Activated naive CD8-positive, alpha-beta T cell treated with anti-CD3 and anti-CD28 coated beads, Interleukin-2, amount 10 ng/mL, durations not matched to agents 7 days and 5 days (primary cell): ENCODE data around the gene COL23A1. TPM values are rescaled to one million over a fixed set of nuclear protein-coding genes. Genes with fewer than 3 reads are reported as not detected.

Experiments
- ATAC-seq: fragments of 150-1000 bp; cut with Tn5 transposase; one replicate; pipeline ENCODE4 v1.10.0; 2021; ENCODE audit warnings: low read depth, moderate library complexity
- POLR2A ChIA-PET: fragments of 350-600 bp; sonication (Branson Sonifier 250); formaldehyde crosslinking; loops from one replicate; lab custom pipeline; 2021; ENCODE audit warnings: antibody characterized with exemption; lab: Charles Lee
- DNase-seq: peaks from one replicate; pipeline ENCODE4 v3.0.0; 2021
- H3K27ac Mint-ChIP-seq: one replicate; pipeline ENCODE4 v1.8.0; 2022; ENCODE audit warnings: mild to moderate bottlenecking, mixed read lengths
- H3K27me3 Mint-ChIP-seq: one replicate; pipeline ENCODE4 v1.8.0; 2022; ENCODE audit warnings: mild to moderate bottlenecking, moderate library complexity, mixed read lengths
- H3K36me3 Mint-ChIP-seq: one replicate; pipeline ENCODE4 v1.8.0; 2021; ENCODE audit warnings: mild to moderate bottlenecking, mixed read lengths
- H3K4me1 Mint-ChIP-seq: one replicate; pipeline ENCODE4 v1.8.0; 2021; ENCODE audit warnings: mixed read lengths
- H3K4me3 Mint-ChIP-seq: one replicate; pipeline ENCODE4 v1.8.0; 2022; ENCODE audit warnings: mild to moderate bottlenecking, moderate library complexity, mixed read lengths
- H3K9me3 Mint-ChIP-seq: one replicate; pipeline ENCODE4 v1.8.0; 2021; ENCODE audit warnings: mixed read lengths
- total RNA-seq, 2 experiments: library from RNA; stranded (reverse); gene quantifications; one replicate each; pipeline ENCODE4 v1.2.3, GENCODE V29; 2021

Gene COL23A1
- total RNA-seq, 2 experiments from 2014 or later, result 0.60 to 0.83 TPM

GRCh38 chr5:178529080-178529479 is 61.1 kb downstream of the COL23A1 start:
- no peaks in the 10 kb centered on the region for H3K4me1 Mint-ChIP-seq
- no peaks in the 10 kb centered on the region for H3K36me3 Mint-ChIP-seq
- no peak overlapping the region for H3K4me3 Mint-ChIP-seq
- DNase-seq (no peak), ATAC-seq (no peak)
- no peaks in the 10 kb centered on the region for H3K27me3 Mint-ChIP-seq
- H3K27ac Mint-ChIP-seq, result no peak overlapping the region
- H3K9me3 Mint-ChIP-seq, result no peaks in the 10 kb centered on the region
- POLR2A ChIA-PET, result no interaction called here

- H3K36me3 Mint-ChIP-seq, result no peaks in the 10 kb centered on the region
- no peak for ATAC-seq
- no peak overlapping the region for H3K27ac Mint-ChIP-seq
- POLR2A ChIA-PET, result no interaction called here
- H3K27me3 Mint-ChIP-seq, result no peaks in the 10 kb centered on the region
- no peaks in the 10 kb centered on the region for H3K4me1 Mint-ChIP-seq
- no peaks in the 10 kb centered on the region for H3K9me3 Mint-ChIP-seq
- no peak overlapping the region for H3K4me3 Mint-ChIP-seq
- DNase-seq, result no peak
Observed at GRCh38 chr5:178527458-178528307, 62.5 kb downstream of the COL23A1 start.

GRCh38 chr5:178526773-178527457 is 63.3 kb downstream of the COL23A1 start:
- Mint-ChIP-seq H3K4me3 (no peak overlapping the region), H3K36me3 (no peaks in the 10 kb centered on the region), H3K9me3 (no peaks in the 10 kb centered on the region), H3K27me3 (no peaks in the 10 kb centered on the region), H3K4me1 (no peaks in the 10 kb centered on the region), H3K27ac (no peak overlapping the region)
- POLR2A ChIA-PET, result no interaction called here
- ATAC-seq, result no peak
- no peak for DNase-seq

- no peak overlapping the region for H3K4me3 Mint-ChIP-seq
- H3K27ac Mint-ChIP-seq, result no peak overlapping the region
- H3K9me3 Mint-ChIP-seq, result no peaks in the 10 kb centered on the region
- ATAC-seq, result no peak
- H3K36me3 Mint-ChIP-seq, result no peaks in the 10 kb centered on the region
- DNase-seq, result no peak
- POLR2A ChIA-PET, result no interaction called here
- no peaks in the 10 kb centered on the region for H3K27me3 Mint-ChIP-seq
- H3K4me1 Mint-ChIP-seq, result no peaks in the 10 kb centered on the region
Observed at GRCh38 chr5:178525906-178526732, 64.1 kb downstream of the COL23A1 start.

GRCh38 chr5:178524093-178524882 is 65.9 kb downstream of the COL23A1 start:
- no peaks in the 10 kb centered on the region for H3K27me3 Mint-ChIP-seq

GRCh38 chr5:178522361-178522760 is 67.8 kb downstream of the COL23A1 start:
- POLR2A ChIA-PET, result no interaction called here
- ATAC-seq, result no peak
- no peak for DNase-seq
- no peak overlapping the region for H3K27ac Mint-ChIP-seq
- H3K9me3 Mint-ChIP-seq, result peaks cover 4% of the 10 kb centered on the region
- no peaks in the 10 kb centered on the region for H3K36me3 Mint-ChIP-seq
- no peak overlapping the region for H3K4me3 Mint-ChIP-seq
- no peaks in the 10 kb centered on the region for H3K27me3 Mint-ChIP-seq
- no peaks in the 10 kb centered on the region for H3K4me1 Mint-ChIP-seq

More at GRCh38 chr5:178524093-178524882, 65.9 kb downstream of the COL23A1 start:
- ATAC-seq (no peak), DNase-seq (no peak)
- H3K4me1 Mint-ChIP-seq, result no peaks in the 10 kb centered on the region
- POLR2A ChIA-PET, result no interaction called here
- no peak overlapping the region for H3K4me3 Mint-ChIP-seq
- peaks cover 4% of the 10 kb centered on the region for H3K9me3 Mint-ChIP-seq
- no peaks in the 10 kb centered on the region for H3K36me3 Mint-ChIP-seq
- H3K27ac Mint-ChIP-seq, result no peak overlapping the region

- H3K27me3 Mint-ChIP-seq, result peaks cover 2% of the 10 kb centered on the region
- H3K36me3 Mint-ChIP-seq, result no peaks in the 10 kb centered on the region
- H3K4me1 Mint-ChIP-seq, result peaks cover 2% of the 10 kb centered on the region
- H3K4me3 Mint-ChIP-seq, result no peak overlapping the region
- H3K9me3 Mint-ChIP-seq, result peaks cover 4% of the 10 kb centered on the region
- H3K27ac Mint-ChIP-seq, result no peak overlapping the region
- no peak for DNase-seq
- ATAC-seq, result no peak
- POLR2A ChIA-PET, result no interaction called here
Observed at GRCh38 chr5:178520851-178521250, 69.3 kb downstream of the COL23A1 start.

GRCh38 chr5:178519804-178520203 is 70.4 kb downstream of the COL23A1 start:
- ATAC-seq (no peak), DNase-seq (no peak)
- H3K36me3 Mint-ChIP-seq, result no peaks in the 10 kb centered on the region
- POLR2A ChIA-PET, result no interaction called here
- H3K4me1 Mint-ChIP-seq, result peaks cover 2% of the 10 kb centered on the region
- H3K27ac Mint-ChIP-seq, result no peak overlapping the region
- H3K4me3 Mint-ChIP-seq, result no peak overlapping the region
- H3K27me3 Mint-ChIP-seq, result peaks cover 3% of the 10 kb centered on the region
- peaks cover 4% of the 10 kb centered on the region for H3K9me3 Mint-ChIP-seq

GRCh38 chr5:178519155-178519554 is 71.0 kb downstream of the COL23A1 start:
- POLR2A ChIA-PET, result no interaction called here
- no peaks in the 10 kb centered on the region for H3K36me3 Mint-ChIP-seq
- H3K27ac Mint-ChIP-seq, result no peak overlapping the region
- H3K27me3 Mint-ChIP-seq, result peaks cover 3% of the 10 kb centered on the region
- H3K9me3 Mint-ChIP-seq, result peaks cover 4% of the 10 kb centered on the region
- H3K4me1 Mint-ChIP-seq, result peaks cover 2% of the 10 kb centered on the region
- DNase-seq, result no peak
- H3K4me3 Mint-ChIP-seq, result no peak overlapping the region
- ATAC-seq, result no peak

GRCh38 chr5:178516504-178517235 is 73.5 kb downstream of the COL23A1 start:
- H3K4me3 Mint-ChIP-seq, result no peak overlapping the region
- peaks cover 2% of the 10 kb centered on the region for H3K4me1 Mint-ChIP-seq
- DNase-seq (no peak), ATAC-seq (no peak)
- H3K27me3 Mint-ChIP-seq, result peaks cover 3% of the 10 kb centered on the region
- H3K9me3 Mint-ChIP-seq, result peaks cover 4% of the 10 kb centered on the region
- POLR2A ChIA-PET, result no interaction called here
- no peaks in the 10 kb centered on the region for H3K36me3 Mint-ChIP-seq
- no peak overlapping the region for H3K27ac Mint-ChIP-seq

GRCh38 chr5:178515776-178516503 is 74.3 kb downstream of the COL23A1 start:
- no peak for ATAC-seq
- H3K4me3 Mint-ChIP-seq, result no peak overlapping the region
- no peak for DNase-seq
- peaks cover 2% of the 10 kb centered on the region for H3K4me1 Mint-ChIP-seq
- no peaks in the 10 kb centered on the region for H3K36me3 Mint-ChIP-seq
- peaks cover 4% of the 10 kb centered on the region for H3K9me3 Mint-ChIP-seq
- peaks cover 3% of the 10 kb centered on the region for H3K27me3 Mint-ChIP-seq
- POLR2A ChIA-PET, result no interaction called here
- H3K27ac Mint-ChIP-seq, result no peak overlapping the region
